GM18505 (cell line): ENCODE measurements around the gene PLEKHM2.
"Not testable (repeated sequence)": the region's sequence is repeated elsewhere in the genome, so short reads cannot be mapped to it uniquely, and the experiment has no call there.

Experiments used
- ATAC-seq: cut with Tn5 transposase; IDR thresholded peaks from one replicate; pipeline ENCODE4 v1.9.1; 2021; ENCODE audit not compliant: unreplicated experiment
- POLR2A ChIP-seq: IDR thresholded peaks from 4 replicates; pipeline ENCODE4 v1.6.1; 2011; ENCODE audit warnings: borderline replicate concordance; ENCODE audit not compliant: insufficient read depth, insufficient read length; ENCODE audit errors: extremely low read depth

The PLEKHM2 gene

GRCh38 chr1:15684042-15684461 lies at the start of gene PLEKHM2:
TSS of gene PLEKHM2 (plus strand) at chr1:15684320. CDS start at chr1:15684559, 239 bp downstream.
- TF ChIP-seq POLR2A, result peak; percentile 79
- peak; percentile 52 for ATAC-seq

- no peak for TF ChIP-seq POLR2A
- no peak for ATAC-seq
Measured at GRCh38 chr1:15636436-15636835, 47.7 kb upstream of the PLEKHM2 start.

- ATAC-seq, result no peak
- TF ChIP-seq POLR2A, result no peak
Measured at GRCh38 chr1:15637826-15638225, 46.3 kb upstream of the PLEKHM2 start.

GRCh38 chr1:15639262-15639661 lies 44.9 kb upstream of the PLEKHM2 start:
- no peak for TF ChIP-seq POLR2A
- no peak for ATAC-seq

GRCh38 chr1:15639931-15640330 lies 44.2 kb upstream of the PLEKHM2 start:
- ATAC-seq, result no peak
- TF ChIP-seq POLR2A, result no peak

- ATAC-seq, result no peak
- TF ChIP-seq POLR2A, result no peak
Measured at GRCh38 chr1:15640667-15641066, 43.5 kb upstream of the PLEKHM2 start.

- TF ChIP-seq POLR2A, result no peak
- ATAC-seq, result no peak
Measured at GRCh38 chr1:15649937-15650336, 34.2 kb upstream of the PLEKHM2 start.

- no peak for ATAC-seq
- TF ChIP-seq POLR2A, result no peak
Measured at GRCh38 chr1:15650433-15650832, 33.7 kb upstream of the PLEKHM2 start.

- ATAC-seq, result not testable (repeated sequence)
Measured at GRCh38 chr1:15652130-15652529, 32.0 kb upstream of the PLEKHM2 start.

- no peak for ATAC-seq
- no peak for TF ChIP-seq POLR2A
Measured at GRCh38 chr1:15654091-15654690, 29.9 kb upstream of the PLEKHM2 start.

- no peak for ATAC-seq
- TF ChIP-seq POLR2A, result no peak
Measured at GRCh38 chr1:15656464-15656863, 27.7 kb upstream of the PLEKHM2 start.

GRCh38 chr1:15657021-15657420 lies 27.1 kb upstream of the PLEKHM2 start:
- no peak for TF ChIP-seq POLR2A
- ATAC-seq, result no peak

- no peak for TF ChIP-seq POLR2A
- ATAC-seq, result no peak
Measured at GRCh38 chr1:15660151-15660550, 24.0 kb upstream of the PLEKHM2 start.

GRCh38 chr1:15662477-15662876 lies 21.6 kb upstream of the PLEKHM2 start:
- no peak for TF ChIP-seq POLR2A

GRCh38 chr1:15663925-15664324 lies 20.2 kb upstream of the PLEKHM2 start:
- no peak for TF ChIP-seq POLR2A
- no peak for ATAC-seq

More at GRCh38 chr1:15662477-15662876, 21.6 kb upstream of the PLEKHM2 start:
- ATAC-seq, result no peak

GRCh38 chr1:15667362-15667761 lies 16.8 kb upstream of the PLEKHM2 start:
- ATAC-seq, result no peak

More at GRCh38 chr1:15667362-15667761, 16.8 kb upstream of the PLEKHM2 start:
- no peak for TF ChIP-seq POLR2A
